Naive B cell (primary cell): ENCODE measurements around the gene MAGEA1. TPM values are rescaled to one million over a fixed set of nuclear protein-coding genes. Genes with fewer than 3 reads are reported as not detected.
A peak's percentile ranks its signal among the peaks of the same experiment; 100 is the strongest.

Experiments
- ATAC-seq, 2 donors: fragments of 150-1000 bp; cut with Tn5 transposase; 2 replicates each; pipeline ENCODE4 v1.10.0; 2021; ENCODE audit warnings: low read depth in 2 of 2, mild to moderate bottlenecking in 2 of 2, moderate library complexity in 2 of 2
- DNase-seq: peaks from one replicate; pipeline ENCODE4 v3.0.0; 2022
- H3K27ac Mint-ChIP-seq, 6 donors: one replicate each; pipeline ENCODE4 v1.8.0; 2020 to 2022; ENCODE audit warnings: mild to moderate bottlenecking in 6 of 6, mixed read lengths in 6 of 6, moderate library complexity in 5 of 6, inconsistent platforms in 2 of 6
- H3K27me3 Mint-ChIP-seq, 3 donors: one replicate each; pipeline ENCODE4 v1.8.0; 2021 to 2022; ENCODE audit warnings: mixed read lengths in 3 of 3, mild to moderate bottlenecking in 1 of 3
- H3K36me3 Mint-ChIP-seq, 2 donors: one replicate each; pipeline ENCODE4 v1.8.0; 2020 to 2022; ENCODE audit warnings: mixed read lengths in 2 of 2, inconsistent platforms in 1 of 2, mild to moderate bottlenecking in 1 of 2
- H3K4me1 Mint-ChIP-seq, 3 donors: one replicate each; pipeline ENCODE4 v1.8.0; 2020 to 2022; ENCODE audit warnings: mixed read lengths in 3 of 3, inconsistent platforms in 1 of 3, mild to moderate bottlenecking in 1 of 3, moderate library complexity in 1 of 3
- H3K4me3 Mint-ChIP-seq, 8 donors: one replicate each; pipeline ENCODE4 v1.8.0; 2020 to 2022; ENCODE audit warnings: mild to moderate bottlenecking in 8 of 8, mixed read lengths in 8 of 8, moderate library complexity in 8 of 8, inconsistent platforms in 2 of 8
- H3K9me3 Mint-ChIP-seq, 7 donors: one replicate each; pipeline ENCODE4 v1.8.0; 2020 to 2022; ENCODE audit warnings: mixed read lengths in 7 of 7, mild to moderate bottlenecking in 5 of 7, inconsistent platforms in 2 of 7, moderate library complexity in 1 of 7
- polyA plus RNA-seq, 6 donors: library from polyadenylated mRNA; unstranded; fragments of 300-500 nt; fragmentation: Illumina TruSeq; gene quantifications; one replicate each; pipeline ENCODE4 v1.2.3, GENCODE V29; 2021; ENCODE audit warnings: low read depth in 6 of 6

MAGEA1 gene
- polyA plus RNA-seq, 6 donors from 2014 or later, result not detected

DNA sequence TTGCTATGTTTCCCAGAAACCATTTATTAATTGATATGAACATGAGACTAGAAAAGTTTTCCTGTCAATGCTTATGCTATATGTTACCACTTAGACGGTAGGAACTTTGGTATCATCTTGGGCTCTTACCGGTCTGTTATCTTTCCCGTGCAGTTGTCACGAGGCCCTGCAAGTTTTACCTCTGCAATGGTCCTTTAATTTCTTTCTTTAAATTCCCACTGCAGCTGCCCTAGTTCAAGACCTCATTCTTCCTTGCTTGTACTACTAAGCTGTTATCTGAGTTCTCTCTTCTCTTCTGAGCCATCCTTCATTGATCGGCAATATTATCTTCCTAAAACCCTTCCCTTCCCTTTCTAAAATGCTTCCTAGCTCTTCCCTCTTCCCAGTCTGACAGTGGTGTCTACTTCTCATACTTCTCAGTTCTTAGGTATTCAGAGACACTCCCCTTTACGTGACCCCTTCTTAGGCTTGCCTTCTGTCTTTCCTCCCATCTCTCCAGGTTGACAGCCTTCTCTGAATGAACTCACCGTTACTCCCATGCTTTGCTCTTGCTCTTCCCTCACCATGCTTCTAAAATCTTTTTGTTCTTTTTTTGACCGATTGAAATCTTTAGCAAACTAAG lies 27.5 kb downstream of the MAGEA1 start:
- Mint-ChIP-seq H3K27ac (no peak overlapping the region), H3K4me3 (no peak overlapping the region), H3K36me3 (no peaks in the 10 kb centered on the region), H3K9me3 (peaks cover 0 to 17% (median 7%) of the 10 kb centered on the region in 7 donors), H3K27me3 (peaks cover 29 to 33% (median 32%) of the 10 kb centered on the region in 3 donors), H3K4me1 (no peaks in the 10 kb centered on the region)
- ATAC-seq, result no peak
- DNase-seq, result no peak

- no peaks in the 10 kb centered on the region for H3K4me1 Mint-ChIP-seq
- no peak for ATAC-seq
These were observed 30.3 kb downstream of the MAGEA1 start for GRCh38 chrX:153209347-153209746.

GRCh38 chrX:153214934-153215333 lies 35.9 kb downstream of the MAGEA1 start:
- Mint-ChIP-seq H3K36me3 (peaks cover 0 to 6% of the 10 kb centered on the region in 2 donors), H3K27me3 (peaks cover 20 to 30% (median 26%) of the 10 kb centered on the region in 3 donors), H3K4me3 (no peak overlapping the region), H3K27ac (peak overlapping the region in 1 of 6 donors; percentile 49), H3K4me1 (peaks cover 0 to 4% (median 0%) of the 10 kb centered on the region in 3 donors), H3K9me3 (peaks cover 5 to 30% (median 18%) of the 10 kb centered on the region in 7 donors)
- ATAC-seq, result peak; percentile 67 to 71
- peak; percentile 11 for DNase-seq

More at GRCh38 chrX:153209347-153209746, 30.3 kb downstream of the MAGEA1 start:
- Mint-ChIP-seq H3K36me3 (peaks cover 0 to 6% of the 10 kb centered on the region in 2 donors), H3K27me3 (peaks cover 30 to 35% (median 31%) of the 10 kb centered on the region in 3 donors), H3K9me3 (peaks cover 5 to 35% (median 16%) of the 10 kb centered on the region in 7 donors), H3K4me3 (no peak overlapping the region), H3K27ac (no peak overlapping the region)
- DNase-seq, result no peak

DNA sequence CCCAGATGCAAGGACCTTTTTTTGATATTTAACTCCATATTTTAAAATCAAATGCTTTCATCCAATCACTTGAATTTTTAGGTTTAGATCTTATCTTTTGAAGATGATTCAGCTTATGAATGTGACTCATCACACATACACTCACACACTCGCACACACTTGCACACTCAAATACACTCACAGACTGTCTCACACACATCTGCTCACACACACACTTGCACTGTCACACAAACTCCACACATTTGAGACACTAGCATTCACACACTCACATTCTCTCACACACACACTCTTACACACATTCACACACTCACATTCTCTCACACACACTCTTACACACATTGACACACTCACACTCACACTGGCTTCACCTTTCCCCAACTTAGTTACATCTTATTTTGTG lies 37.8 kb downstream of the MAGEA1 start:
- H3K4me1 Mint-ChIP-seq, result peaks cover 0 to 4% (median 0%) of the 10 kb centered on the region in 3 donors
- no peak overlapping the region for H3K27ac Mint-ChIP-seq
- DNase-seq (no peak), ATAC-seq (no peak)
- peaks cover 13 to 26% (median 19%) of the 10 kb centered on the region in 3 donors for H3K27me3 Mint-ChIP-seq
- H3K4me3 Mint-ChIP-seq, result no peak overlapping the region
- H3K36me3 Mint-ChIP-seq, result peaks cover 0 to 6% of the 10 kb centered on the region in 2 donors
- H3K9me3 Mint-ChIP-seq, result peaks cover 0 to 14% (median 12%) of the 10 kb centered on the region in 7 donors

- H3K27ac Mint-ChIP-seq, result peak overlapping the region in 1 of 6 donors; percentile 16
- H3K9me3 Mint-ChIP-seq, result peaks cover 0 to 5% (median 2%) of the 10 kb centered on the region in 7 donors
- ATAC-seq, result no peak
- H3K36me3 Mint-ChIP-seq, result peaks cover 0 to 11% of the 10 kb centered on the region in 2 donors
- DNase-seq, result no peak
- H3K27me3 Mint-ChIP-seq, result peaks cover 10 to 30% (median 24%) of the 10 kb centered on the region in 3 donors
- H3K4me3 Mint-ChIP-seq, result no peak overlapping the region
- H3K4me1 Mint-ChIP-seq, result peaks cover 0 to 10% (median 10%) of the 10 kb centered on the region in 3 donors
These were observed 46.5 kb downstream of the MAGEA1 start for GRCh38 chrX:153225438-153226098.

GRCh38 chrX:153226344-153227185 lies 47.5 kb downstream of the MAGEA1 start:
- peaks cover 0 to 11% of the 10 kb centered on the region in 2 donors for H3K36me3 Mint-ChIP-seq
- peaks cover 0 to 5% (median 2%) of the 10 kb centered on the region in 7 donors for H3K9me3 Mint-ChIP-seq
- ATAC-seq (no peak), DNase-seq (no peak)
- peaks cover 10 to 30% (median 25%) of the 10 kb centered on the region in 3 donors for H3K27me3 Mint-ChIP-seq
- H3K27ac Mint-ChIP-seq, result no peak overlapping the region
- H3K4me3 Mint-ChIP-seq, result no peak overlapping the region
- peaks cover 0 to 10% (median 10%) of the 10 kb centered on the region in 3 donors for H3K4me1 Mint-ChIP-seq

Other genes with a start within 250 kb of the MAGEA1 start
- gene PNMA5, start 185.2 kb upstream of the MAGEA1 start, polyA plus RNA-seq, result under 1 TPM in 3 of 6 donors, not detected in 3; 0.08 to 0.09 (median 0.08) TPM
- under 1 TPM in 2 of 6 donors, not detected in 4; 0.35 to 0.49 TPM for gene PNMA3, start 122.8 kb upstream of the MAGEA1 start, polyA plus RNA-seq
- not detected for gene PNMA6A, start 106.8 kb upstream of the MAGEA1 start, polyA plus RNA-seq
- gene PNMA6F, start 142.5 kb downstream of the MAGEA1 start, polyA plus RNA-seq, result not detected
- gene ZNF275, start 154.9 kb downstream of the MAGEA1 start, polyA plus RNA-seq, result 10 to 100 TPM in 1 of 6 donors, 1 to 10 TPM in 5; 4.6 to 11.1 (median 7.2) TPM
- gene PNMA6E, start 222.1 kb downstream of the MAGEA1 start, polyA plus RNA-seq, result not detected
- under 1 TPM in 3 of 6 donors, not detected in 3; 0.04 to 0.21 (median 0.09) TPM for gene ZFP92, start 232.2 kb downstream of the MAGEA1 start, polyA plus RNA-seq